ENCODE measurements around the gene FIGNL1. TPM values are rescaled to one million over a fixed set of nuclear protein-coding genes. Genes with fewer than 3 reads are reported as not detected.

The FIGNL1 gene
- total RNA-seq, 1 experiment from 2014 or later = 38.4 TPM

DNA sequence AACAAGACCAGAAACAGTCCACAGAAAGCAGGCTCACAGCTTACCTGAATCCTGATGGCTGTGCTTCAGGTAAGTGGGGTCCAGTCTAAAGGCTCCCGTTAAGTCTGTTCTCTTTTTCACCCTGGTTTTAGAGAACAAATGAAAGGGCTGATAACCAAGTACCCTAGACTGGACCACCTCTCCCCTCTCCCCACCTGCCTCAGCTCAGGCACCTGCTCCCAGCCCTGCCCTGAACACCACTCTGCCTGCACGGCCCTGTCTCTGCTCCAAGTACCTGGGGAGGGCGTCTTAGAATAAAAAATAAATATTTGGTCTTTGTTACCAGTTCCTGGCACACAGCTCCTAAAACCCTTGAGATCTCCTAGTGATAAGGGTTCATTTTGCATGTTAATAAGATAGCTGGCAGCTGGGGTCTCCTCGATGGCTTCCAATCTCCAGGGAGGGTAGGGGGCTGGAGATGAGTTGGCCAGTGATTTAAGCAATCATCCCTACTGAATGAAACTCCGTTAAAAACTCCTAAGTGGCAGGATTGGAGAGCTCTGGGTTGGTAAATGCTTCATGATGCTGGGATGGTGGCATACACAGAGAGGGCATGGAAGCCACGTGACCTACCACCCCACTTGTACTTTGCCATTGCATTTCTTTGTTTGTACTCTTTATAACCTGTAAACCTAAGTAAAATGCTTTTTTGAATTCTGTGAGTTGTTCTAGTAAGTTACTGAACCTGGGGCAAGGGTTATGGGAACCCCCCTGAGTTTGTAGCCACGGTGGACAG is 29.8 kb upstream of the FIGNL1 start:
- H3K36me3 ChIP-seq = no peaks in the 10 kb centered on the region
- no peak overlapping the region for H3K27ac ChIP-seq
- H3K9me3 ChIP-seq (replicated peaks) = no peaks in the 10 kb centered on the region
- H3K4me1 ChIP-seq (replicated peaks) = no peaks in the 10 kb centered on the region
- H3K27me3 ChIP-seq (replicated peaks) = no peaks in the 10 kb centered on the region; the same call in 1 of the 2 replicates
- no peak overlapping the region for H3K4me3 ChIP-seq
- DNase-seq (ENCODE audit: low read depth in 1 of 2, low spot score in 2 of 2) = no peak

DNA sequence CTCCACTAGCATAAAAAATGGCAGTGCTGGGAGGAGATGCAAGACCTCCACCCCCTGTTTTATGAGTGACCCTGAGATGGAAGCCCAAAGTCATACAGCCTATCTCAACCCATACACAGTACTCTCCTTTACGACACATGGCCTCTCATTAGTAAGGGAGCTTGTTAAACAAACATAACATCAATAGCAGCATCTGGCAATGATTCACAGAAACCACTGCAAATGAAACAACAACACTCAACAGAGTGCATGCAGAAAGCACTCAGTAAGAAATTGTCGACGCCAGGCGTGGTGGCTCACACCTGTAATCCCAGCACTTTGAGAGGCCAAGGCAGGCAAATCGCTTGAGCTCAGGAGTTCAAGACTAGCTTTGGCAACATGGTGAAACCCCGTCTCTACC is 27.5 kb upstream of the FIGNL1 start:
- no peaks in the 10 kb centered on the region for H3K36me3 ChIP-seq
- H3K27me3 ChIP-seq (replicated peaks) = no peaks in the 10 kb centered on the region; the same call in 1 of the 2 replicates
- no peaks in the 10 kb centered on the region for H3K4me1 ChIP-seq (replicated peaks)
- DNase-seq (ENCODE audit: low read depth in 1 of 2, low spot score in 2 of 2) = no peak
- no peak overlapping the region for H3K27ac ChIP-seq
- H3K4me3 ChIP-seq = no peak overlapping the region
- no peaks in the 10 kb centered on the region for H3K9me3 ChIP-seq (replicated peaks)

DNA sequence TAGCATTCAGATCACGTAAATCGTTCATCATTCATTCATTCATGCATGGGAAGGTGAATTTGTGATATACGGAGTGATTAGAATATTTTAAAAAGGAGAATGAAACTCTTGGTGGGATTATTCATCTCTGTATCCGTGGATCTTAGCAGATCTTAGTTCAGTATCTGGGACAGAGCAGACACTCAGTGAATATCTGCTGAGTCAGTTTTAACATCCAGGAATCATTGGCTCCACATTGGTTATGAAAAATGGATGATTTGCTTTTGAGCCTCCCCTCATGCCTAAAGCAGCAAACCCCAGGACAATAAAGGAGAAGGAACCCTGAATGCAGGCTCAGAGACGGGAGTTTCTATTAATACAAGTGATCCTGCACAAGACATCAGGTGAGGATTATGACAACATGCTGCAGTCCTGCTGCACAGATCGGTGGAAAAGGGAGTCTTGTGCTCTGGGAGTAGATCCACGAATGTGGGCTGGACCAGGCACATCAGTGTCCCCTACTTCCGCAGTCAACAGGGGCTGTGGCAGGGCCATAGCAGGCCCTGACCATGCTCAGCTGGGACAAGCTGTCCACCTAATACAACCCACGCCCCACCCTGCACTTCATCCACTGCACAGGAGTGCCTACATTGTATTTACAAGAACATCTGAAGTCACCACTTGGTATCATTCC is 26.9 kb upstream of the FIGNL1 start:
- H3K9me3 ChIP-seq (replicated peaks) = no peaks in the 10 kb centered on the region
- no peaks in the 10 kb centered on the region for H3K36me3 ChIP-seq
- H3K4me3 ChIP-seq = no peak overlapping the region
- H3K27me3 ChIP-seq (replicated peaks) = no peaks in the 10 kb centered on the region; the same call in 1 of the 2 replicates
- no peak for DNase-seq (ENCODE audit: low read depth in 1 of 2, low spot score in 2 of 2)
- H3K4me1 ChIP-seq (replicated peaks) = no peaks in the 10 kb centered on the region
- H3K27ac ChIP-seq = no peak overlapping the region

DNA sequence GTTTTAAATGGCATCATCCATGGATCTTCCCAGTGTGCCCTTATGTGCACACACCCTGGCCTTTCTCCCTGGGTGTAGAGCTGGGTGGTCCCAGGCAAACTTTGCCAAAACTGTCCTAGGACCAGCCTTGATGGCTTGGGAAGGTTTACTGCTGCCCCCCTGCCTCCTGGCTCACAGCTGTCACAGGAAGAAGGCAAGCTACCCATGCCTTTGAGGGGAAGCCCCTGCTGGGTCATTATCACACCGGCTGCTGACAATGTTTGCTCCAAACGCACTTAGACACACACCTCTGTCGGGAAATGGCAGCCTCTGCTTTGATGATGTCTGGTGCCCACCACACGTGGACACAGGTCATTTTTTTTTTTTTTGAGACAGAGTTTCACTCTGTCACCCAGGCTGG is 25.2 kb upstream of the FIGNL1 start:
- H3K27ac ChIP-seq = no peak overlapping the region
- H3K36me3 ChIP-seq = no peaks in the 10 kb centered on the region
- H3K4me3 ChIP-seq = no peak overlapping the region
- no peaks in the 10 kb centered on the region for H3K9me3 ChIP-seq (replicated peaks)
- H3K4me1 ChIP-seq (replicated peaks) = no peaks in the 10 kb centered on the region
- DNase-seq (ENCODE audit: low read depth in 1 of 2, low spot score in 2 of 2) = no peak
- H3K27me3 ChIP-seq (replicated peaks) = no peaks in the 10 kb centered on the region; the same call in 1 of the 2 replicates

DNA sequence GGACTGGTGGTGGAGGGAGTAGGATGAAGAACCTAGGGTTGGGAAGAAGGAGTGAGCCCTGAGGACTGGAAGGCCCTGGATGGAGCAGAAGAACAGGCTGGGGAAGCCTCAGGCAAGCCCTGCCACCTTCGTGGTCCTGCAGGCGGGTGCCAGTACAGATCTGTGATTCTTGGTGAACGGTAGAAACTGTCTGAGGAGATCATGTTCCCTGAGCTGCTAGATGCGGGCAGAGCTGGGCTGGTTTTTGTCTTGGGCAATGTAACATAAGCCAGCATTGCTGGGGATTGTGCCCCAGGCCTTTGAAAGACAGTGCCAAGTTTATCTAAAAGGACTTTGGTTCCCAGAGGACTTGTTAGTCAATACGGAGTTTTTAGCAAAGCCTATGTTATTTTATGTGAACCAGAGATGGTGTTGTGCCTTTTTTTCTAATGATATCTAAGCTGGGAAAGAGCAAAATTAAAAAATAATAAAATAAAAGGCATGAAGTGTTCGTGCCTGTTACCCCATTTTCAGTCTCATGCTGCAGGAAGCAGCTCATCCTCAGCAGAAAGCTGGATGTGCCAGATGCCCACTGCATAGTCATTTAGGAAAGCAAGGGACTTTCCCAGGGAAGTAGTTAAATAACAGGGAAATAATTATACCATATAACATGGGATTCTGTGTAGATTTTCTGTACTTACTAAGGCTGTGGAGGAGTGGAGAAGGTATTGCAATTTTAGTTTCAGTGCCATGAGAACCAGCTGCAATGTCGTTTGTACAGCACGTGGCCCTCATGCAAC is 24.4 kb upstream of the FIGNL1 start:
- Histone ChIP-seq H3K9me3 (replicated peaks) (no peaks in the 10 kb centered on the region), H3K27ac (no peak overlapping the region), H3K4me1 (replicated peaks) (no peaks in the 10 kb centered on the region), H3K4me3 (no peak overlapping the region), H3K27me3 (replicated peaks) (no peaks in the 10 kb centered on the region; the same call in 1 of the 2 replicates), H3K36me3 (no peaks in the 10 kb centered on the region)
- DNase-seq (ENCODE audit: low read depth in 1 of 2, low spot score in 2 of 2) = no peak

DNA sequence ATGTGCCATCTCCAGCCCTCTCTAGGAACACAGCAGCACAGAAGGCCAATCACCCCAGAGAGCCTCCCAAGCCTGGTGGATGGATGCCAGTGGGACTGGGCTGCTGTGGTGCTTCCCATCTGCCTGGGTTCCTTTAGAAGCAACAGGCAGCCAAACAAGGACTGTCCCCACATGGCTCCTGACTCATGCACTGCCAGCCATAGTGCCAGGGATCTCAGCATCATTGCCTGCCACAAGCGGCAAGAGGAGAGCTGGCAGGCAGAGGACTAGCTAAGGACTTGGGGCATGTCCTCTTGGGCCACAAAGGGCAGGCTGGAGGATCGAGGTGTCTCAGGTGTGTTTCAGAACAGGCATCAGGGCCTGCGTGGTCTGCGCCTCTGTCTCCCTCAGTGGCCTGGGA is 23.4 kb upstream of the FIGNL1 start:
- H3K27me3 ChIP-seq (replicated peaks) = no peaks in the 10 kb centered on the region; the same call in 1 of the 2 replicates
- H3K36me3 ChIP-seq = no peaks in the 10 kb centered on the region
- no peak overlapping the region for H3K4me3 ChIP-seq
- H3K4me1 ChIP-seq (replicated peaks) = no peaks in the 10 kb centered on the region
- H3K9me3 ChIP-seq (replicated peaks) = no peaks in the 10 kb centered on the region
- no peak for DNase-seq (ENCODE audit: low read depth in 1 of 2, low spot score in 2 of 2)
- no peak overlapping the region for H3K27ac ChIP-seq

DNA sequence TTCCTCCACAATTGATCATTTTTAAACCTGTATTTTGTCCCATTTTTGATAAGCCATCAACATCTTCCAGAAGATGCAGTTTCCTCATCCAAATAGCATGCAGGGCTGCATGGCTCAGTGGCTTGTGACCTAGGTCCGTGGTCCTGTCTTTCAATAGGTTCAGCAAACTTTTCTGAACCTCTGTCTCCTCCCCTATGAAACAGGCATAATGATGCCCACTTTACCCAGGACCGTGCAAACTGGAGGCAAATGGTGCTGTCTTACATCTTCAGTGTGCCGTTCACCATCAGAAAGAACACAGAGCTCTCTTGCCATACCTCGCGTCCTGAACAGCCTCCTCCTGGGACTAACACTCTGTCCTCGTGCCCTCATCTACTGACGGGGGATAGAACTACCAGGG is 22.3 kb upstream of the FIGNL1 start:
- Histone ChIP-seq H3K27ac (no peak overlapping the region), H3K4me3 (no peak overlapping the region), H3K27me3 (replicated peaks) (no peaks in the 10 kb centered on the region), H3K9me3 (replicated peaks) (no peaks in the 10 kb centered on the region), H3K36me3 (no peaks in the 10 kb centered on the region), H3K4me1 (replicated peaks) (no peaks in the 10 kb centered on the region)
- DNase-seq (ENCODE audit: low read depth in 1 of 2, low spot score in 2 of 2) = no peak

DNA sequence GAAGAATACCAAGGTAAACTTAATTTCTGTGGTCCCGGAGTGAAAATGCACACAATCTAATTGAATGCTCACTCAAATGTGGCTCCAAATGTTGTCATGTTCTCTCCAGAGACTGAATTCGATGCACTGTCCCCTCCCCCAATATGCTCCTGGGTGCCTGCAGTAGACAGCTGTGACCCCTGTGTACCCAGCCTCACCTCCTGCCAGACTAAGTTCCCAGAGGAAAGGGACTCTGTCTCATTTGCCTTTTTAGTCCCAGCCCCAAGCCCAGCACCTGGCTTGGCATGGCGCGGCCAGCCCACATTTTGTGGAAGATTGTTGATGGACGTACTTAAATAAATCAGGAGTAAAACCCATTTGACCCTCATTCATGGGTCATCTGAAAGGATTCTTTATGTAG is 21.8 kb upstream of the FIGNL1 start:
- Histone ChIP-seq H3K36me3 (no peaks in the 10 kb centered on the region), H3K4me1 (replicated peaks) (no peaks in the 10 kb centered on the region), H3K27me3 (replicated peaks) (no peaks in the 10 kb centered on the region), H3K27ac (no peak overlapping the region), H3K4me3 (no peak overlapping the region), H3K9me3 (replicated peaks) (no peaks in the 10 kb centered on the region)
- no peak for DNase-seq (ENCODE audit: low read depth in 1 of 2, low spot score in 2 of 2)

DNA sequence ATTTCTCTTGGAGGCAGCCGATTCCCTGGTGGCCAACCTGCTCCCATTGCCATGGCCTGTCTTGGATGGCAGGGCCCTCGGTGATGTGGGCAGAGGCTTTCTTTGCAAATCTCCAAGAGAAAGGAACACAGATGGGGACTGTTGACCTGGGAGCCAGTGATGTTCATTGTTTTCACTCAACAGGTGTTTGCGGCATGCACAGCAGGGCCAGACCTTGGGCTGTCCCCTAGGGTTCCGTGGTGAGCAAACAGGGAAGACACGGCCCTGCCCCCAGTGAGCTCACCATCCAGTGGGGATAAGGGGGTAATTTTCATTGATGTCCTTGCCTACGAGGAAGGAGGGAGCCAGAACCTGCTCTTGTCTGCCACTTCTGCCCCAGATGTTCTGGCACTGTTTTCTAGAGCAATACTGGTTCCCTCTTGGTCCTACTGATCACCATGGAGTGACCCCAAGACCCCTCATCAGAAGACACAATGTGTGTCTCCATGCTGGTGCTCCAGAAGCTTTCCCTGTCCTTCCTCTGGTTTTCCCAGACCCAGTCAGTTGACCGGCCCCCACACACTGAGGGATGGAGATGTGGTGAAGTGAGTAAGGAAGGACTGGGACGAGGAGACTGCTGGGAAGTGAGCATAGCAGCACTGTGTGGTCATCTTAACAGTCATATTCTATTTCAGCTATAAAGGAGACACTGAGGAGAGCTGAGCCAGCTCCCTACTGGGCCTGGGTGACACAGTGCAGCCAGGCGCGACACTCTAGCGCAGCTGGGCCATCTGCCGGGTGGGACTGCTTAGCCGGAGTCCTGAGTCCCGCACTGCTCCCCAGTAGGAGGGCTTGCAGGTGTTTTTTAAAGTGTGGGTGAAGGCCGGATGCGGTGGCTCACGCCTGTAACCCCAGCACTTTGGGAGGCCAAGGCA is 20.4 kb upstream of the FIGNL1 start:
- DNase-seq (ENCODE audit: low read depth in 1 of 2, low spot score in 2 of 2) = no peak

DNA sequence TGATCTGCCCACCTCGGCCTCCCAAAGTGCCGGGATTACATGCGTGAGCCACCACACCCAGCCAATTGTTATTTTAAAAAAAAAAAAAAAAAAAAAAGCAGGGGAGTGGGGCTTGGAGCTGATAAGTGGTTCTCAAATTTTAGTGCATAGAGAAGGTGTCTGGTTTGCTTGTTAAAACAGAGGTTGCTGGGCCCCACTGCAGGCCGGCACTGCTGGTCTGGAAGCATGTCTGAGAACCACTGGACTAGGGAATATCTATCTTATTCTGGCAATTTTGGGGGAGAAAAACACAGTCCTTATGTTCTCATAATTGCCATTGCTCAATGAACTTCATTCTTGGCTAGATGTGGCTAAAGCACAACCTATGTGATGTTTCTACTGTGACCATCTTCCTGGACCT is 19.0 kb upstream of the FIGNL1 start:
- Histone ChIP-seq H3K27ac (no peak overlapping the region), H3K9me3 (replicated peaks) (no peaks in the 10 kb centered on the region), H3K27me3 (replicated peaks) (no peaks in the 10 kb centered on the region), H3K36me3 (no peaks in the 10 kb centered on the region), H3K4me3 (no peak overlapping the region), H3K4me1 (replicated peaks) (no peaks in the 10 kb centered on the region)
- DNase-seq (ENCODE audit: low read depth in 1 of 2, low spot score in 2 of 2) = no peak

More for the DNA sequence above, 20.4 kb upstream of the FIGNL1 start:
- Histone ChIP-seq H3K27ac (no peak overlapping the region), H3K9me3 (replicated peaks) (no peaks in the 10 kb centered on the region), H3K36me3 (no peaks in the 10 kb centered on the region), H3K27me3 (replicated peaks) (no peaks in the 10 kb centered on the region), H3K4me3 (no peak overlapping the region), H3K4me1 (replicated peaks) (no peaks in the 10 kb centered on the region)

DNA sequence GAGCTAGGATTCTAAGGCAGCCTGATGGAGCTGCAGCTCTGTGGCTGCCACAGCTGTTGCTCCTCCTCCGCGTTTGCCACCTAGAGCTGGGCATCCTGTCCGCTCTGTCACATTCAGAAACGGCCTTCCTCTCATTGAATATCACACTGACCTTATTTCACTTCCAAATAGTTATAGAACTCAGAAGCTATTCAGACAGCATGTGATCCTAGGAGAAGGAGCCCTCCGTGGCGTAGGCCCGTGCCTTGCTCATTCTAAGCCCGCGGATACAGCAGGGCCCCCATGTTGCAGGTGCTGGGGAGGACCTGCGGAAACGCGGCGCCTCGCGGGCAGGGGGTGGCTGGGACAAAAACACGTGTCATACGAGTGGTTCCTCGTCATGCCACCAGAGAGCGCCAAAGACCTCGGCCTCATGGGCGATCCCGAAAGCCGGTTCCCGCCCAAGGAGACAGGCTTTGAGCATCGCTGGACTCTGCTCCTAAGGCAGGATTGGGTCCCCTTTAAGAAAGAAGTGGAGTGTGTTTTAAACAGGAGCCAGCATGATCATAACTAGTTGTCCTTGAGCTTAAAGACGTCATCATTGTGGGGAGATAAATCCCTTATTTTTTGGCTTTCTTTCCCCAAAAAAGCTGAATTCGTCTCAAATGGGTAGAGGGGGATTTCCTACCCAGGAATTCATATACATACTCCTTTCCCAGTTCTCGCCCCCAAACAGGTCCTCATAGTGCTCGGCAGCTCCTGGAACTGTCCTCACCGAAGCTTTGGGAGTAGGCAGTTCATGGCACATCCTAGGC is 17.9 kb upstream of the FIGNL1 start:
- H3K27ac ChIP-seq = no peak overlapping the region
- peak; percentile 33 to 69 for DNase-seq (ENCODE audit: low read depth in 1 of 2, low spot score in 2 of 2)
- H3K4me3 ChIP-seq = no peak overlapping the region
- no peaks in the 10 kb centered on the region for H3K27me3 ChIP-seq (replicated peaks)
- no peaks in the 10 kb centered on the region for H3K36me3 ChIP-seq
- no peaks in the 10 kb centered on the region for H3K4me1 ChIP-seq (replicated peaks)
- no peaks in the 10 kb centered on the region for H3K9me3 ChIP-seq (replicated peaks)

DNA sequence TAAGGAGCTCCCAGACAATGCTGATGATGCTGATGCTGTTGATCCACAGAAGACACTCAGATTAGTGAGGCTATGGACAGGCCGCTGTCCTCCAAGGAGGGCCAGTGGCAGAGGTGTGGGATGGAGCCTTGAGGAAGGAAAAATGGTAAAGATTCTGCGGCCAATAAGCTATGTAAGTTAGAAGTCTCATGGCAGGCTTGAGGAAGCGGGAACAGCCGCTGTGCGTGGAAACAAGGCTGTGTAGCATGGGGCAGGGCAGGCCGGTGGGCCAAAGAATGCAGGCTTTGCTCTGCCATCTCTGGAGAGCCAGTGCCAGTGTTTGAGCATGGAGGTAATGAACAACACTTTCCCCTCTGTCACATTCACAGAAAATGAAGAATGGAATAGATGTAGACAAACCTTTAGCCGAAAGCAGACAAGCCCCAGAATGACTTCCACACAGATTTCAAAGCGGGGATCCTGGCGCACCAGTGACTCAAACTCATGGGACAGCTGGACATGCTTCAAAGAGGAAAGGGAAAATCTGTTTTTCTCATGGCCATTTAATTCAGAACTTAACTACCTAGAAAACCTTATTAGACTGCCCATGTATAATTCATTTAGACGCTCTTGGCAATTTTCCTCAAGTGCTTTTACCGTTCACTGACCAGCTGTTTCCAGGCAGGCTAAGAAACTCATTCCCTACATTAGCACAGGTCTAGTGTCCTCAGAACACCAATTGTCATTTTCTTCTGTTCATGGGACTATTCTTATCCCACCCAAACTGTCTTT is 16.9 kb upstream of the FIGNL1 start:
- no peaks in the 10 kb centered on the region for H3K4me1 ChIP-seq (replicated peaks)
- no peaks in the 10 kb centered on the region for H3K36me3 ChIP-seq
- no peaks in the 10 kb centered on the region for H3K9me3 ChIP-seq (replicated peaks)
- H3K4me3 ChIP-seq = no peak overlapping the region
- no peak overlapping the region for H3K27ac ChIP-seq
- no peak for DNase-seq (ENCODE audit: low read depth in 1 of 2, low spot score in 2 of 2)
- no peaks in the 10 kb centered on the region for H3K27me3 ChIP-seq (replicated peaks)

Measured in SJSA1 (cell line).